GM21390 (cell line): ENCODE measurements around the gene CASP1.

ENCODE experiments used
- ATAC-seq: cut with Tn5 transposase; IDR thresholded peaks from one replicate; pipeline ENCODE4 v1.9.1; 2021; ENCODE audit not compliant: unreplicated experiment

Gene CASP1

DNA sequence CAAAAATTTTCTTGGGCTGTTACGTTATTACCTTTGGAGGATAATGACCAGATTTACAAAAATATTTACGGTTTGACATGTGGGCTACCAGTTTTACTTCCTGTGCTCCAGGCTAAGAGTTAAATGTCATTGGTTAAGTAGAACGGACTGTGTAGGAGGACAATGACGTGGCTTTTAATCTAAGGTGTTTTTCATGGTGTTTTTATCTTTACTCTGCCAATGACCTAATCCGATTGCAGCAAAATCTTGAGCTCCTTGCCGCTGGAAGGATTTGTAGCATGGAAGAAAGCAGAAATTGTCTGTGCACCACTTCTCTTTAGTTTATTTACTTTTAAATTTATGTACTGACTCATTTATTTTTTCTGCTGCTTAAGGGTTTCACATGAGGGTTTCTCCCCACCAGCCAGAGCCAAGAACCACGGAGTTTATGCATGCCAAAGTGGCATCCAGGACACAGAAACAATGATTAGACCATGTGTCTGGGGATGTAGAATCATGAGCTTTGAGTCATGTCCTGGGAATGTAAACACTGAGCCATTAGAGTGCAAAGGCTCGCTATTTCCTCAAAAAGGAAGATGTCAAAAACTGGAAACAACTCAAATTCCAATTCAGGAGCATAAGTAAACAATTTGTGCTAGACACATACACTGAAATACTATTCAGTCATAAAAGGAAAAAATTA, 12.1 kb upstream of the CASP1 start:
- no peak for ATAC-seq

- no peak for ATAC-seq
These were observed 10.8 kb upstream of the CASP1 start for GRCh38 chr11:105045676-105046296.

DNA sequence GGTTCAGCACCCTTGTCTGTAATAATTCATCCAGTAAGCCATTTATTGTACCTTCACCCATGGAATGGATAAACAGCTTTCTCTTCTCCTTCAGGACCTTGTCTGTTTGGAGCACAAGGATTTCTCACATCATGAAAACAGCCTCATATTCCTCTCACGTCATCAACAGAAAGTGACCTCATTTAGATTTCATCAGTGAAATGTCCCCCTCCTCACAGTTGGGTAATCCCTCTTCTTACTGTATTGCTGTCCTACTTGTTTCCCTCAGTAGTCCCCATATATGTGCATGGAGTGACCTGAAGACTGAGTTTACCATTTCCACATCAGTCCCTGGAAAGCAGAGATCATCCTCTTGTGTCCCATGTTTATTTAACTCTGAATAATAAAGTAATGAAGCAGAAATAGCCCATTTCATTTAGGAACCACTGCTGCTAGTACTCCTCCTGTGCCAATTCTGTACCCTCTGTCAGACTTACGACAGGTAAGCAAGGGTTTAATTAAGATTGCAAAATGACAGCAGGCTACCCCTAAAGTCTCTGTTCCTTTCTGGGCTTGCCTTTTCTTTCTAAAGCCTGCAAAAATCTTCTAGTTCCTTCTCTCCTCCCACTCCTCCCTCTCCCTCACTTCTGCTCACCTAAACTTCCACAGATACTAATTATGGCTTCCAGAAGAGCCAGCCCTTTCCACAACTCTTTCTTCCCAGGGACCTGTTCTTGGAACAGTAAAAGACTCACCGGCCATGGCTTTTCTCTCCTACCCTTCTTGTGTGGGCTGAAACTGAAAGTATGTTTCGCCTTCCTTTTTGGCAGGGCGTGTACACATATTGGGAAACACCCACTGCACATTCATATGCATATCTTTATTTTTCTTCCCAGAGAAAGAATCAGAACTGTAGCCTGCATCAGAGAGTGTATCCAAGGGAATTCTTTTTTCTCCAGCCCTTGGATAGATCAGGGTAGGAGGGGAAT, 9.9 kb upstream of the CASP1 start, which contains the start of gene CARD16:
CARD16 (minus strand) TSS at position 779 of the 968 bp plus-strand sequence; CDS start at position 741, 38 bp downstream.
- ATAC-seq, result peak; percentile 99

GRCh38 chr11:105042178-105042577, 7.2 kb upstream of the CASP1 start:
- no peak for ATAC-seq

GRCh38 chr11:105040703-105041102, 5.8 kb upstream of the CASP1 start:
- ATAC-seq, result no peak

GRCh38 chr11:105034388-105034787, 556 bp downstream of the CASP1 start:
- ATAC-seq, result peak; percentile 8

GRCh38 chr11:105033781-105034180, 1.2 kb downstream of the CASP1 start:
- ATAC-seq, result no peak

- no peak for ATAC-seq
These were observed 1.6 kb downstream of the CASP1 start for GRCh38 chr11:105033343-105033742.

DNA sequence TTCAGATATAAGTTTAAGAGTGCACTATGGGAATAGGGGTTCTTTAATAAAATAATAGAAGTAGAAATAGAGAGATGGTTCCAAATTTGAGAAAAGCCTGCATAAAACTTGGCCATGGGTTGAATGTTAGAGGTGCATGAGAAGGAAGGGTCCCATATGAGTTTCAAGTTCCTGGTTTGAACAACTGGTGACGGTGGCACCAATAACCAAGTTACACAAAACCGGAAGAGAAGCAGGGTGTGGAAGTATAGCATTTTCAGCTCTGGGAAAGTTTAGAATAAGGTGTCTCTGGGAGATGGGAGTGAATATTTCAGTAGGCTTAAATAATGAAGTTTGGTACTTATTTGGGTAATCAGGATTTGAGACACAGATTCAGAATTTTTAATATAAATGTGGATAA, 2.4 kb downstream of the CASP1 start:
- ATAC-seq, result no peak

GRCh38 chr11:105027678-105028077, 7.3 kb downstream of the CASP1 start:
- ATAC-seq, result no peak

DNA sequence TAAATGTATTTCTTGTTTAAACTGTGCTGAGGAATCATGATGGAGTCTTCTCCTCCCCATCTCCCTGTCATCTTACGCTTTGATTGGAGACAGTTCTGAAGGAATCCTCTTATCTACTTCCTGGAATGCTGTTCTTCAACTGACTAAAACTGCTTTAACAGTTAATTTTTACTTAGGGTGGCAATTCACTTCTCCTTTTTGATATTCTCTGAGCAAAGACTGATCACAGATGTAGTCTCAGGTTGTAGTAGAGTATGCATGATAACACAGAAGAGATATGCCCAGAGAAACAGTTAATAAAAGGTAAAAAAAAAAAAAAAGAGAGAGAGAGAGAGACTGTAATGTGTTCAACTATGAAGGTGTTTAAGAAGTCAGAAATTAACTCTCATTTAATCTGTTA, 10.6 kb downstream of the CASP1 start:
- ATAC-seq, result no peak

DNA sequence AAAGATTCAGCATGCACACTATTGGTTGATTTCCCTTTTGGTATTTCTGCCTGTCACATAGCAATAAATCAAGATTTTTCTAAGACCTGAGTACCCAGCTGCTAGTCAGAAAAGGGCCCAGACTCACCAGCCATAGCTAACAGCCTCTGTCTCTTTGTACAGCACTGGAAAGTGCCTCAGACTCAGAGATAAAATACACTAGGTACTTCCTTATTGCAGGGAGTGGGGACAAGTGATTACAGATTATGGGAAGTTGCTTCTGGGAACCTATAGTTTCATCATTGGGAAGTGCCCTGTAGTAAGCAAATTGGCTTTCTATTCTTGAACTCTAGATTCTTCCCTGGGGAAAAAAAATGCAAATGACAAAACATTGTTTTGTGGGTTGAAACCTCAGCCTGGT, 11.9 kb downstream of the CASP1 start, which contains the start of gene CASP5:
CASP5 (minus strand) TSS at position 166 of the 400 bp plus-strand sequence; CDS start at position 134, 32 bp downstream.
- ATAC-seq, result no peak

- no peak for ATAC-seq
These were observed 12.4 kb downstream of the CASP1 start for GRCh38 chr11:105022527-105022926.

GRCh38 chr11:105007463-105007862, 27.5 kb downstream of the CASP1 start:
- ATAC-seq, result no peak

- ATAC-seq, result no peak
These were observed 29.5 kb downstream of the CASP1 start for GRCh38 chr11:105005451-105005845.

GRCh38 chr11:105004021-105004420, 30.9 kb downstream of the CASP1 start:
- ATAC-seq, result no peak

- ATAC-seq, result no peak
These were observed 31.8 kb downstream of the CASP1 start for GRCh38 chr11:105003151-105003550.

GRCh38 chr11:105000797-105001196, 34.1 kb downstream of the CASP1 start:
- ATAC-seq, result peak; percentile 91

DNA sequence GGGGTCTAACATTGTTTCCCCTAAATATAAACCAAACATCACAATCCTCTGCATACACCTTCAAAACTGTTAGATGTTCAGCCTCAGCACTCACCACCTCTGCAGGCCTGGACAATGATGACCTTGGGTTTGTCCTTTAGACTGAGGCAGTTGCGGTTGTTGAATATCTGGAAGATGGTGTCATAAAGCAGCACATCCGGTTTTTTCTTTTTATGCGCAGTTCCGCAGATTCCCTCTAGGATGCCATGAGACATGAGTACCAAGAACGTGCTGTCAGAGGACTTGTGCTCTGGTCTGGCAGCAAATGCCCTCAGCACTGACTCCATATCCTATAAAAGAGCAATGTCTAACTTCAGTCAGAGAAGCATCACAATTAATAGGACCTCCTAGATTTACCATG, 34.8 kb downstream of the CASP1 start:
- no peak for ATAC-seq

DNA sequence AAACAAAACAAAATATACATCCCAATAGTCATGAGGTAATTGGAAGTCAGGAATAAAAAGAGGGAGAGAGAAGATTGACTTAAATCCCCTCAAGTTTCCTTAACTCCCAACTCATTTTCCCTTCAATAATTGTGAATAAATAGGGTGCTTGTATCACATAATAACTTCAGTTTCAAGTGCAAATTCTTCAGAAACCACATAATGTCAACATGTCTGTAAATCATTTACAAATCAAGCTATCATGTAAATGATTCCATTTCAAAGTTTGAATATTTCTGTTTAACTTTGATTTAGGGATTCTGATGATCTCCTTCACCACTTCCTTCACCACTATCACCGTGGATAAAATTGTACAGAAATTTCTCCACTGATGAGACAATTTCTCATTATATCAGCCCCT, 35.2 kb downstream of the CASP1 start:
- ATAC-seq, result no peak

GRCh38 chr11:104997288-104997687, 37.7 kb downstream of the CASP1 start:
- ATAC-seq, result no peak
